BE2C (cell line): ENCODE measurements around the gene RGS6.

Experiments used
- DNase-seq: peaks from one replicate; pipeline ENCODE4 v3.0.0-alpha.2; 2020
- H3K27me3 ChIP-seq: fragments of 250-450 bp; sonication (Bioruptor Pico); 2 replicates; pipeline ENCODE4 v1.5.1; 2020; ENCODE audit warnings: mild to moderate bottlenecking
- H3K36me3 ChIP-seq: fragments of 250-450 bp; sonication (Bioruptor Pico); 2 replicates; pipeline ENCODE4 v1.5.1; 2020; ENCODE audit warnings: mild to moderate bottlenecking
- H3K4me1 ChIP-seq: fragments of 250-450 bp; sonication (Bioruptor Pico); 2 replicates; pipeline ENCODE4 v1.5.1; 2020
- H3K4me3 ChIP-seq: 2 replicates; pipeline ENCODE4 v1.5.1; 2011; ENCODE audit warnings: low read depth, low read length
- H3K9me3 ChIP-seq: fragments of 250-450 bp; sonication (Bioruptor Pico); 2 replicates; pipeline ENCODE4 v1.5.1; 2020
- CTCF ChIP-seq: IDR thresholded peaks from 2 replicates; pipeline ENCODE4 v1.5.1; 2012; ENCODE audit warnings: mild to moderate bottlenecking, low read depth, low read length

Gene RGS6

GRCh38 chr14:72591391-72591790 lies 659.2 kb downstream of the RGS6 start:
- no peak for TF ChIP-seq CTCF
- H3K4me1 ChIP-seq, result peaks cover 13% of the 10 kb centered on the region
- DNase-seq, result no peak
- no peaks in the 10 kb centered on the region for H3K36me3 ChIP-seq
- no peaks in the 10 kb centered on the region for H3K27me3 ChIP-seq
- H3K4me3 ChIP-seq, result no peak overlapping the region
- H3K9me3 ChIP-seq, result no peaks in the 10 kb centered on the region

- H3K4me1 ChIP-seq, result peaks cover 10% of the 10 kb centered on the region
- no peak for DNase-seq
These were observed 662.1 kb downstream of the RGS6 start for GRCh38 chr14:72594099-72594901.

GRCh38 chr14:72595152-72595862 lies 663.1 kb downstream of the RGS6 start:
- Histone ChIP-seq H3K36me3 (no peaks in the 10 kb centered on the region), H3K4me3 (no peak overlapping the region), H3K4me1 (peaks cover 17% of the 10 kb centered on the region), H3K9me3 (no peaks in the 10 kb centered on the region), H3K27me3 (no peaks in the 10 kb centered on the region)
- TF ChIP-seq CTCF, result no peak
- no peak for DNase-seq

More at GRCh38 chr14:72594099-72594901, 662.1 kb downstream of the RGS6 start:
- TF ChIP-seq CTCF, result no peak
- H3K27me3 ChIP-seq, result no peaks in the 10 kb centered on the region
- no peaks in the 10 kb centered on the region for H3K36me3 ChIP-seq
- H3K9me3 ChIP-seq, result no peaks in the 10 kb centered on the region
- no peak overlapping the region for H3K4me3 ChIP-seq

GRCh38 chr14:72597252-72598233 lies 665.3 kb downstream of the RGS6 start:
- H3K9me3 ChIP-seq, result no peaks in the 10 kb centered on the region
- no peak for TF ChIP-seq CTCF
- H3K4me1 ChIP-seq, result peaks cover 6% of the 10 kb centered on the region
- H3K36me3 ChIP-seq, result no peaks in the 10 kb centered on the region
- no peak for DNase-seq
- H3K27me3 ChIP-seq, result no peaks in the 10 kb centered on the region
- H3K4me3 ChIP-seq, result no peak overlapping the region

- no peak for DNase-seq
- Histone ChIP-seq H3K4me1 (peaks cover 6% of the 10 kb centered on the region), H3K4me3 (no peak overlapping the region), H3K9me3 (no peaks in the 10 kb centered on the region), H3K36me3 (no peaks in the 10 kb centered on the region), H3K27me3 (no peaks in the 10 kb centered on the region)
- TF ChIP-seq CTCF, result no peak
These were observed 666.1 kb downstream of the RGS6 start for GRCh38 chr14:72598306-72598705.
